Measurements from ENCODE around the gene PLPP4.

GRCh38 chr10:120632942-120633341 is 175.9 kb downstream of the PLPP4 start:
- no peak for TF ChIP-seq CTCF (conservative IDR thresholded peaks at IDR 0.05; ENCODE audit: low read depth, low read length)
- TF ChIP-seq EZH2 (IDR thresholded peaks at IDR 0.05; ENCODE audit: low read length, unreplicated experiment): no peak
- TF ChIP-seq EZH2phosphoT487 (IDR thresholded peaks at IDR 0.05; ENCODE audit: borderline replicate concordance, low read length): no peak

Data from PC-3 (cell line).